Chondrocyte (in vitro differentiated cells): ENCODE data around the gene NRXN3. TPM values are rescaled to one million over a fixed set of nuclear protein-coding genes. Genes with fewer than 3 reads are reported as not detected.

Experiments
- DNase-seq: peaks from one replicate; pipeline ENCODE4 v3.0.0; 2021; ENCODE audit warnings: mixed read lengths, low spot score
- H3K27ac Mint-ChIP-seq: one replicate; pipeline ENCODE4 v1.8.0; 2021; ENCODE audit warnings: mild to moderate bottlenecking, moderate library complexity, mixed read lengths; ENCODE audit not compliant: unreplicated experiment
- H3K27me3 Mint-ChIP-seq: 2 replicates; pipeline ENCODE4 v1.8.0; 2021; ENCODE audit warnings: low read depth, mixed read lengths
- H3K36me3 Mint-ChIP-seq: 2 replicates; pipeline ENCODE4 v1.8.0; 2021; ENCODE audit warnings: low read depth, mixed read lengths
- H3K4me1 Mint-ChIP-seq: 2 replicates; pipeline ENCODE4 v1.8.0; 2021; ENCODE audit warnings: low read depth, mild to moderate bottlenecking, mixed read lengths
- H3K4me3 Mint-ChIP-seq: one replicate; pipeline ENCODE4 v1.8.0; 2021; ENCODE audit warnings: mild to moderate bottlenecking, moderate library complexity, mixed read lengths; ENCODE audit not compliant: unreplicated experiment
- H3K9me3 Mint-ChIP-seq: 2 replicates; pipeline ENCODE4 v1.8.0; 2021; ENCODE audit warnings: low read depth, mixed read lengths
- total RNA-seq: library from RNA; stranded (reverse); gene quantifications from 3 replicates; pipeline ENCODE4 v1.2.1, GENCODE V29; 2021
- TF ChIP-seq, protein P1 (sequence below): fragments of 200-600 bp; sonication (generic); IDR thresholded peaks from 2 replicates; pipeline ENCODE4 v1.5.0; 2021; ENCODE audit warnings: antibody characterized with exemption, mild to moderate bottlenecking, moderate library complexity

NRXN3 gene
- total RNA-seq, 1 donor from 2014 or later: 7.9 TPM

DNA sequence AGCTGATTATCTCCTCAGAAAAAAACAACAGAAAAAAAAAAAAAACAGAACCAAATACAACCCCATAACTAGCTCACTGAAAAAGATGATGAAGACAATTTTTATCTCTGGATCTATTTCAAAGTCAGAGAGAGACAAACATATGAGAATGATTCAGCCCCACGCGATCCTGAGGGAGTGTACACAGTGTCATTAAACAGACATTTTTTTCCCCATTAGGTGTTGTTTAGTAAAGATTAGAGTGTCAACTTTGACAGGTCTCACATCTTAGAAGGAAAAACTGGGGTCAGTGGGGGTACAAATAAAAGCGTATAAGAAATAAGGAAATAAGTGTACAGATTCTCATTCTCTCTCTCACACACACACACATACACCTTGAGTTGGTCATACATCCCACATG, 635.4 kb downstream of the NRXN3 start:
- H3K27me3 Mint-ChIP-seq: no peaks in the 10 kb centered on the region
- H3K9me3 Mint-ChIP-seq: peaks cover 8% of the 10 kb centered on the region
- H3K36me3 Mint-ChIP-seq: no peaks in the 10 kb centered on the region
- no peak overlapping the region for H3K4me3 Mint-ChIP-seq
- no peak for DNase-seq
- TF ChIP-seq, protein P1, sequence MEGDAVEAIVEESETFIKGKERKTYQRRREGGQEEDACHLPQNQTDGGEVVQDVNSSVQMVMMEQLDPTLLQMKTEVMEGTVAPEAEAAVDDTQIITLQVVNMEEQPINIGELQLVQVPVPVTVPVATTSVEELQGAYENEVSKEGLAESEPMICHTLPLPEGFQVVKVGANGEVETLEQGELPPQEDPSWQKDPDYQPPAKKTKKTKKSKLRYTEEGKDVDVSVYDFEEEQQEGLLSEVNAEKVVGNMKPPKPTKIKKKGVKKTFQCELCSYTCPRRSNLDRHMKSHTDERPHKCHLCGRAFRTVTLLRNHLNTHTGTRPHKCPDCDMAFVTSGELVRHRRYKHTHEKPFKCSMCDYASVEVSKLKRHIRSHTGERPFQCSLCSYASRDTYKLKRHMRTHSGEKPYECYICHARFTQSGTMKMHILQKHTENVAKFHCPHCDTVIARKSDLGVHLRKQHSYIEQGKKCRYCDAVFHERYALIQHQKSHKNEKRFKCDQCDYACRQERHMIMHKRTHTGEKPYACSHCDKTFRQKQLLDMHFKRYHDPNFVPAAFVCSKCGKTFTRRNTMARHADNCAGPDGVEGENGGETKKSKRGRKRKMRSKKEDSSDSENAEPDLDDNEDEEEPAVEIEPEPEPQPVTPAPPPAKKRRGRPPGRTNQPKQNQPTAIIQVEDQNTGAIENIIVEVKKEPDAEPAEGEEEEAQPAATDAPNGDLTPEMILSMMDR: no peak
- H3K4me1 Mint-ChIP-seq: no peaks in the 10 kb centered on the region
- H3K27ac Mint-ChIP-seq: no peak overlapping the region

DNA sequence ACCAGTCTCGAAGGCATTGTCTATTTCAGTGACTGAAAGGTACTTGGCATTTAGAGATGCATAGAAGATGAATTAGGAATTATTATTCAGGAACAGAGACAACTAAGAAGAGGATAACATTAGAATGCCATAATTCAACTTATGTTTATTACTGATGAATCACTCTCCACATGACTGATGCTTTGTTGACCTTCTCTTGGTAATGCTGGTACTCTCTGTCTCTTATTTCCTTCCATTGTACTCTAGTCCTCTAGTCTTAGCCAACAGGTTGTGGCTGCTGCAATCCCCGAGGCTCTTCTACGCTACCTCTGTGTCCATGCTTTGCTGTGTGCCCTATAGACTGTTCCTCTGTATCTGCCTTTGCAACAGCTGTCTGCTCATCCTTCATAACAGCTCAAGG, 652.9 kb downstream of the NRXN3 start:
- H3K4me3 Mint-ChIP-seq: no peak overlapping the region
- H3K36me3 Mint-ChIP-seq: no peaks in the 10 kb centered on the region
- H3K27ac Mint-ChIP-seq: no peak overlapping the region
- DNase-seq: no peak
- peaks cover 6% of the 10 kb centered on the region for H3K27me3 Mint-ChIP-seq
- H3K9me3 Mint-ChIP-seq: no peaks in the 10 kb centered on the region
- TF ChIP-seq, protein P1: no peak
- H3K4me1 Mint-ChIP-seq: no peaks in the 10 kb centered on the region

DNA sequence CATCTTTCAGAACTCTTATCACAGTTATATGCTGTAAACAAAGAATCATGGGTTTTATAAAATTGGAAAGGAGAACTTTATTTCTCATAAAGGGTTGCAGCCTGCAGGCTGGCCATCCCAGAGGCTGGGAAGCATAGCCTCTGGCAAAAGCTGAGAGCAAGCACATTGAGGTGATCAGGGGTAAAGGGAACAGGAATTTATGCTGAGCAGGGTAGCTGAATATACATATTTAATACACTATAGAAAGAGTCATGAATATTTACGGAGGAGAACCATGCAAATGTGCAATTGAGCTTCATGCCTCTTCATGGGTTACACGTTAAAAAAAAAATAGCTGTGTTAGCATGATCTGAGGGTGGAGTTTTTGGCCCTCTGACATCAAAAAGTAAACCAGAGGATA, 653.3 kb downstream of the NRXN3 start:
- H3K27me3 Mint-ChIP-seq: peaks cover 6% of the 10 kb centered on the region
- no peak overlapping the region for H3K27ac Mint-ChIP-seq
- TF ChIP-seq, protein P1: no peak
- H3K36me3 Mint-ChIP-seq: no peaks in the 10 kb centered on the region
- DNase-seq: no peak
- no peak overlapping the region for H3K4me3 Mint-ChIP-seq
- H3K4me1 Mint-ChIP-seq: no peaks in the 10 kb centered on the region
- H3K9me3 Mint-ChIP-seq: no peaks in the 10 kb centered on the region

- TF ChIP-seq, protein P1: no peak
- Mint-ChIP-seq H3K27ac (no peak overlapping the region), H3K4me1 (no peaks in the 10 kb centered on the region), H3K4me3 (no peak overlapping the region), H3K27me3 (peaks cover 17% of the 10 kb centered on the region), H3K9me3 (no peaks in the 10 kb centered on the region), H3K36me3 (no peaks in the 10 kb centered on the region)
- DNase-seq: no peak
These were observed 659.1 kb downstream of the NRXN3 start for GRCh38 chr14:78829274-78829673.

GRCh38 chr14:78834766-78835451, 664.7 kb downstream of the NRXN3 start:
- no peaks in the 10 kb centered on the region for H3K4me1 Mint-ChIP-seq
- DNase-seq: no peak
- TF ChIP-seq, protein P1: no peak
- H3K4me3 Mint-ChIP-seq: no peak overlapping the region
- H3K36me3 Mint-ChIP-seq: no peaks in the 10 kb centered on the region
- no peaks in the 10 kb centered on the region for H3K9me3 Mint-ChIP-seq
- H3K27ac Mint-ChIP-seq: no peak overlapping the region
- H3K27me3 Mint-ChIP-seq: peaks cover 32% of the 10 kb centered on the region
